ENCODE results near the gene ALPI. TPM values are rescaled to one million over a fixed set of nuclear protein-coding genes. Genes with fewer than 3 reads are reported as not detected.
"Not testable (repeated sequence)": the region's sequence is repeated elsewhere in the genome, so short reads cannot be mapped to it uniquely, and the experiment has no call there.

ALPI gene
- total RNA-seq, 2 experiments from 2014 or later = not detected

- H2AFZ ChIP-seq (ENCODE audit: low read length); H4K20me1 ChIP-seq (ENCODE audit: insufficient read depth, low read length); H3K9me2 ChIP-seq (ENCODE audit: insufficient read depth, low read length); H3K27ac ChIP-seq (ENCODE audit: low read depth, low read length, poor library complexity, severe bottlenecking); BruUV-seq (replicated peaks); H3K4me3 ChIP-seq (ENCODE audit: low read depth, low read length, poor library complexity, severe bottlenecking); intact Hi-C loops (cut with micrococcal nuclease; ENCODE audit: unreplicated experiment); H3K79me2 ChIP-seq (ENCODE audit: insufficient read depth, low read depth, low read length); H3K36me3 ChIP-seq (ENCODE audit: insufficient read depth, low read length); H3K9me3 ChIP-seq (ENCODE audit: low read length); H3K4me1 ChIP-seq (ENCODE audit: insufficient read depth, low read length, poor library complexity, severe bottlenecking); DNase-seq (ENCODE audit: low spot score); POLR2A ChIA-PET; CTCF ChIA-PET (ENCODE audit: unreplicated experiment); H3K4me2 ChIP-seq (ENCODE audit: low read length): not testable (repeated sequence)
Observed at GRCh38 chr2:232409617-232410016, 46.3 kb upstream of the ALPI start.

GRCh38 chr2:232410238-232410900 is 45.6 kb upstream of the ALPI start:
- CTCF ChIA-PET (ENCODE audit: unreplicated experiment) = no interaction called here
- Histone ChIP-seq H3K36me3 (ENCODE audit: insufficient read depth, low read length) (no peaks in the 10 kb centered on the region), H4K20me1 (ENCODE audit: insufficient read depth, low read length) (no peaks in the 10 kb centered on the region), H3K79me2 (ENCODE audit: insufficient read depth, low read depth, low read length) (no peaks in the 10 kb centered on the region), H2AFZ (ENCODE audit: low read length) (no peak overlapping the region), H3K9me2 (ENCODE audit: insufficient read depth, low read length) (no peaks in the 10 kb centered on the region), H3K4me3 (ENCODE audit: low read depth, low read length, poor library complexity, severe bottlenecking) (no peak overlapping the region), H3K9me3 (ENCODE audit: low read length) (no peaks in the 10 kb centered on the region), H3K4me2 (ENCODE audit: low read length) (no peak overlapping the region), H3K27ac (ENCODE audit: low read depth, low read length, poor library complexity, severe bottlenecking) (no peak overlapping the region), H3K4me1 (ENCODE audit: insufficient read depth, low read length, poor library complexity, severe bottlenecking) (no peaks in the 10 kb centered on the region)
- BruUV-seq (replicated peaks) = no TSS peak
- DNase-seq (ENCODE audit: low spot score) = no peak
- POLR2A ChIA-PET = no interaction called here
- no peak for TF ChIP-seq CTCF (conservative IDR thresholded peaks at IDR 0.05; ENCODE audit: low read length)
- no peak for TF ChIP-seq EZH2phosphoT487 (IDR thresholded peaks at IDR 0.05; ENCODE audit: borderline replicate concordance, low read depth, low read length)
- intact Hi-C loops (cut with micrococcal nuclease; ENCODE audit: unreplicated experiment) = no loop called here

GRCh38 chr2:232411901-232412629 is 43.9 kb upstream of the ALPI start:
- no TSS peak for BruUV-seq (replicated peaks)
- no peak overlapping the region for H3K4me3 ChIP-seq (ENCODE audit: low read depth, low read length, poor library complexity, severe bottlenecking)
- H2AFZ ChIP-seq (ENCODE audit: low read length) = no peak overlapping the region
- no peaks in the 10 kb centered on the region for H3K36me3 ChIP-seq (ENCODE audit: insufficient read depth, low read length)
- ChIA-PET CTCF (ENCODE audit: unreplicated experiment) (no interaction called here), POLR2A (interaction anchor here (0.8 kb wide), 1 partner anchor 1908 kb away, joined by 3 read pairs; no protein-coding TSS in a partner anchor)
- H3K4me1 ChIP-seq (ENCODE audit: insufficient read depth, low read length, poor library complexity, severe bottlenecking) = no peaks in the 10 kb centered on the region
- H3K79me2 ChIP-seq (ENCODE audit: insufficient read depth, low read depth, low read length) = no peaks in the 10 kb centered on the region
- no peaks in the 10 kb centered on the region for H3K9me2 ChIP-seq (ENCODE audit: insufficient read depth, low read length)
- no peaks in the 10 kb centered on the region for H4K20me1 ChIP-seq (ENCODE audit: insufficient read depth, low read length)
- intact Hi-C loops (cut with micrococcal nuclease; ENCODE audit: unreplicated experiment) = no loop called here
- DNase-seq (ENCODE audit: low spot score) = no peak
- no peak overlapping the region for H3K27ac ChIP-seq (ENCODE audit: low read depth, low read length, poor library complexity, severe bottlenecking)
- TF ChIP-seq CTCF (conservative IDR thresholded peaks at IDR 0.05; ENCODE audit: low read length) (no peak), EZH2phosphoT487 (IDR thresholded peaks at IDR 0.05; ENCODE audit: borderline replicate concordance, low read depth, low read length) (no peak)
- no peaks in the 10 kb centered on the region for H3K9me3 ChIP-seq (ENCODE audit: low read length)
- H3K4me2 ChIP-seq (ENCODE audit: low read length) = no peak overlapping the region

Measured in OCI-LY7 (cell line).